ENCODE data around the gene TMEM138.
A peak's percentile ranks its signal among the peaks of the same experiment; 100 is the strongest.

TMEM138 gene

GRCh38 chr11:61333550-61334433 lies 28.4 kb upstream of the TMEM138 start:
- H3K27ac ChIP-seq (ENCODE audit: low read length) = peak overlapping the region; percentile 92
- H3K36me3 ChIP-seq (ENCODE audit: control insufficient read depth in 2 of 2, insufficient read depth in 2 of 2, low read length in 2 of 2) = peaks cover 7 to 14% of the 10 kb centered on the region in 2 donors
- H3K4me1 ChIP-seq (ENCODE audit: control insufficient read depth, insufficient read depth, low read length) = peaks cover 37% of the 10 kb centered on the region
- peak overlapping the region; percentile 76 to 96 for H3K4me3 ChIP-seq (ENCODE audit: low read length in 2 of 2)
- H3K9me3 ChIP-seq (ENCODE audit: control insufficient read depth in 2 of 2, low read length in 2 of 2) = no peaks in the 10 kb centered on the region
- H3K9ac ChIP-seq (ENCODE audit: low read length in 2 of 2) = peak overlapping the region; percentile 92 to 96
- H3K27me3 ChIP-seq (ENCODE audit: control insufficient read depth in 1 of 2, insufficient read depth in 2 of 2, low read length in 2 of 2) = no peaks in the 10 kb centered on the region

GRCh38 chr11:61334434-61335354 lies 27.5 kb upstream of the TMEM138 start:
- Histone ChIP-seq H3K27ac (ENCODE audit: low read length) (no peak overlapping the region), H3K4me1 (ENCODE audit: control insufficient read depth, insufficient read depth, low read length) (peaks cover 37% of the 10 kb centered on the region), H3K36me3 (ENCODE audit: control insufficient read depth in 2 of 2, insufficient read depth in 2 of 2, low read length in 2 of 2) (peaks cover 0 to 6% of the 10 kb centered on the region in 2 donors), H3K9ac (ENCODE audit: low read length in 2 of 2) (peak overlapping the region in 1 of 2 donors; percentile 42), H3K27me3 (ENCODE audit: control insufficient read depth in 1 of 2, insufficient read depth in 2 of 2, low read length in 2 of 2) (no peaks in the 10 kb centered on the region), H3K9me3 (ENCODE audit: control insufficient read depth in 2 of 2, low read length in 2 of 2) (no peaks in the 10 kb centered on the region), H3K4me3 (ENCODE audit: low read length in 2 of 2) (no peak overlapping the region)

DNA sequence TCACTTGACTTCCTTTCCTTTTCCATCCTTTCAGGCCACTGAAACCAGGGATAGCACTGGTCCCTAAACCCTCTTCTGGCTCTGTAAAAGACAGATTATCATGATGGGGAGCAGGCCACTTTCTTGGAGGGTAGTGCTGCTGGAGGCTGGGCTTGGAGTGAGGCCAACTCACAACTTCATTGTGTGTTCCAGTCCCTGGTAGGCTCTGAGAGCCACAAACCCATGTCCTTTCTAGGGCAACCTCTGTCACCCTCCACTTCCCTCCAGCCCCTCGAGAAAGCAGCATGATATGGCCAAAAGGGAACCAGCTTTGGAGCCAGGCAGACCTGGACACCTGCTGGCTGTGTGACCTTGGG lies 26.8 kb upstream of the TMEM138 start:
- H3K4me3 ChIP-seq (ENCODE audit: low read length in 2 of 2) = no peak overlapping the region
- H3K4me1 ChIP-seq (ENCODE audit: control insufficient read depth, insufficient read depth, low read length) = peaks cover 37% of the 10 kb centered on the region
- no peaks in the 10 kb centered on the region for H3K27me3 ChIP-seq (ENCODE audit: control insufficient read depth in 1 of 2, insufficient read depth in 2 of 2, low read length in 2 of 2)
- peaks cover 0 to 3% of the 10 kb centered on the region in 2 donors for H3K36me3 ChIP-seq (ENCODE audit: control insufficient read depth in 2 of 2, insufficient read depth in 2 of 2, low read length in 2 of 2)
- peak overlapping the region in 1 of 2 donors; percentile 42 for H3K9ac ChIP-seq (ENCODE audit: low read length in 2 of 2)
- H3K9me3 ChIP-seq (ENCODE audit: control insufficient read depth in 2 of 2, low read length in 2 of 2) = no peaks in the 10 kb centered on the region
- H3K27ac ChIP-seq (ENCODE audit: low read length) = no peak overlapping the region

- no peak overlapping the region for H3K4me3 ChIP-seq (ENCODE audit: low read length in 2 of 2)
- H3K27ac ChIP-seq (ENCODE audit: low read length) = no peak overlapping the region
- H3K4me1 ChIP-seq (ENCODE audit: control insufficient read depth, insufficient read depth, low read length) = peaks cover 35% of the 10 kb centered on the region
- peaks cover 0 to 3% of the 10 kb centered on the region in 2 donors for H3K36me3 ChIP-seq (ENCODE audit: control insufficient read depth in 2 of 2, insufficient read depth in 2 of 2, low read length in 2 of 2)
- H3K27me3 ChIP-seq (ENCODE audit: control insufficient read depth in 1 of 2, insufficient read depth in 2 of 2, low read length in 2 of 2) = no peaks in the 10 kb centered on the region
- peak overlapping the region in 1 of 2 donors; percentile 21 for H3K9ac ChIP-seq (ENCODE audit: low read length in 2 of 2)
- H3K9me3 ChIP-seq (ENCODE audit: control insufficient read depth in 2 of 2, low read length in 2 of 2) = no peaks in the 10 kb centered on the region
Measured at GRCh38 chr11:61336171-61336935, 25.8 kb upstream of the TMEM138 start.

GRCh38 chr11:61337706-61338470 lies 24.3 kb upstream of the TMEM138 start:
- H3K9ac ChIP-seq (ENCODE audit: low read length in 2 of 2) = no peak overlapping the region
- H3K27me3 ChIP-seq (ENCODE audit: control insufficient read depth in 1 of 2, insufficient read depth in 2 of 2, low read length in 2 of 2) = no peaks in the 10 kb centered on the region
- no peak overlapping the region for H3K27ac ChIP-seq (ENCODE audit: low read length)
- H3K4me3 ChIP-seq (ENCODE audit: low read length in 2 of 2) = no peak overlapping the region
- H3K36me3 ChIP-seq (ENCODE audit: control insufficient read depth in 2 of 2, insufficient read depth in 2 of 2, low read length in 2 of 2) = peaks cover 3 to 8% of the 10 kb centered on the region in 2 donors
- peaks cover 22% of the 10 kb centered on the region for H3K4me1 ChIP-seq (ENCODE audit: control insufficient read depth, insufficient read depth, low read length)
- no peaks in the 10 kb centered on the region for H3K9me3 ChIP-seq (ENCODE audit: control insufficient read depth in 2 of 2, low read length in 2 of 2)

DNA sequence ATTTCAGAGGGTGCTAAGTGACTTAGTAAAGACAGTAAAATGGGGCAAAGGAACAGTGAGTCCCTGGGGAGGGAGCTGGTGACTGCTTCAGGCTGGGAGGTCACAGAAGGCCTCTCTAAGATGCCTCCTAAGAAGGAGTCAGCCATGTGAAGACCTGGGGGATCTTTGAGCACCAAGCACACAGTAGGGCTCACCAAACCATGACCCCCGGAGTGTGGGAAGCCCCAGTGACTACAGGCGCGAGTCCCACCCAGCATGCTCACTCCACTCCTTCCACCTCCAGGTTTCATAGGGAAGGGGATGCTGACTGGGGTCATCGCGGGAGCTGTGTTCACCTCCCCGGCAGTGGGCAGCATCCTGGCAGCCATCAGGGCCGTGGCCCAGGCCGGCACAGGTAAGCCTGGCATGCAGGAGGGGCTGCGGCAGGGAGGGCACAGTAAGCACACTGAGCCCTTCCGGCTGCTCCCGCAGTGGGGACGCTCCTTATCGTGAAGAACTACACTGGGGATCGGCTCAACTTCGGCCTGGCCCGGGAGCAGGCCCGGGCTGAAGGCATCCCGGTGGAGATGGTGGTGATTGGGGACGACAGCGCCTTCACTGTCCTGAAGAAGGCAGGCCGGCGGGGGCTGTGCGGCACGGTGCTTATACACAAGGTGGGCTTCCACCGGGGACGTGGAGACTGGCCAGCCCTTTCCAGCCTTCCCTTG lies 23.2 kb upstream of the TMEM138 start:
- peaks cover 14% of the 10 kb centered on the region for H3K4me1 ChIP-seq (ENCODE audit: control insufficient read depth, insufficient read depth, low read length)
- H3K27me3 ChIP-seq (ENCODE audit: control insufficient read depth in 1 of 2, insufficient read depth in 2 of 2, low read length in 2 of 2) = no peaks in the 10 kb centered on the region
- H3K4me3 ChIP-seq (ENCODE audit: low read length in 2 of 2) = no peak overlapping the region
- no peaks in the 10 kb centered on the region for H3K9me3 ChIP-seq (ENCODE audit: control insufficient read depth in 2 of 2, low read length in 2 of 2)
- H3K36me3 ChIP-seq (ENCODE audit: control insufficient read depth in 2 of 2, insufficient read depth in 2 of 2, low read length in 2 of 2) = peaks cover 3 to 8% of the 10 kb centered on the region in 2 donors
- H3K27ac ChIP-seq (ENCODE audit: low read length) = no peak overlapping the region
- no peak overlapping the region for H3K9ac ChIP-seq (ENCODE audit: low read length in 2 of 2)

- Histone ChIP-seq H3K27me3 (ENCODE audit: control insufficient read depth in 1 of 2, insufficient read depth in 2 of 2, low read length in 2 of 2) (no peaks in the 10 kb centered on the region), H3K4me1 (ENCODE audit: control insufficient read depth, insufficient read depth, low read length) (peaks cover 13% of the 10 kb centered on the region), H3K9me3 (ENCODE audit: control insufficient read depth in 2 of 2, low read length in 2 of 2) (no peaks in the 10 kb centered on the region), H3K4me3 (ENCODE audit: low read length in 2 of 2) (no peak overlapping the region), H3K9ac (ENCODE audit: low read length in 2 of 2) (no peak overlapping the region), H3K36me3 (ENCODE audit: control insufficient read depth in 2 of 2, insufficient read depth in 2 of 2, low read length in 2 of 2) (peaks cover 3 to 8% of the 10 kb centered on the region in 2 donors), H3K27ac (ENCODE audit: low read length) (no peak overlapping the region)
Measured at GRCh38 chr11:61339490-61339878, 22.7 kb upstream of the TMEM138 start.

- H3K9ac ChIP-seq (ENCODE audit: low read length in 2 of 2) = no peak overlapping the region
- H3K9me3 ChIP-seq (ENCODE audit: control insufficient read depth in 2 of 2, low read length in 2 of 2) = no peaks in the 10 kb centered on the region
- H3K27me3 ChIP-seq (ENCODE audit: control insufficient read depth in 1 of 2, insufficient read depth in 2 of 2, low read length in 2 of 2) = no peaks in the 10 kb centered on the region
- H3K27ac ChIP-seq (ENCODE audit: low read length) = no peak overlapping the region
- H3K36me3 ChIP-seq (ENCODE audit: control insufficient read depth in 2 of 2, insufficient read depth in 2 of 2, low read length in 2 of 2) = peaks cover 3 to 8% of the 10 kb centered on the region in 2 donors
- peaks cover 3% of the 10 kb centered on the region for H3K4me1 ChIP-seq (ENCODE audit: control insufficient read depth, insufficient read depth, low read length)
- no peak overlapping the region for H3K4me3 ChIP-seq (ENCODE audit: low read length in 2 of 2)
Measured at GRCh38 chr11:61340979-61341378, 21.2 kb upstream of the TMEM138 start.

DNA sequence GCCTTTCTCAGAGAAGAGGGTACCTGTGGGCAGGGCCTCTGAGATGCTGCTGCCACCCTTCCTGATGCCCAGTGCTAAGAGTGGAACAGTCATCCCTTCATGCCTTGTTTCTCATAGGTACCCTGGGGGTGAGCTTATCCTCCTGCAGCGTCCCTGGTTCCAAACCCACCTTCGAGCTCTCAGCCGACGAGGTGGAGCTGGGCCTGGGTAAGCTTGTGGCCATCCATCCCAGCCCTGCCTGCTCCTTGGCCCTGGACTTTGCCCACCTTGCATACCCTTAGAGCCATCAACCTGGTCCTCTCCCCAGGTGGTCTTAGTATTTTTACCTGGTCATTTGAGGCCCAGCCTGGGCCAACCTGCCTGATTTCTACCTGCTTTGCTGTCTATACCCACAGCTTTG lies 20.5 kb upstream of the TMEM138 start:
- no peak overlapping the region for H3K9ac ChIP-seq (ENCODE audit: low read length in 2 of 2)
- H3K27ac ChIP-seq (ENCODE audit: low read length) = no peak overlapping the region
- H3K27me3 ChIP-seq (ENCODE audit: control insufficient read depth in 1 of 2, insufficient read depth in 2 of 2, low read length in 2 of 2) = no peaks in the 10 kb centered on the region
- H3K4me1 ChIP-seq (ENCODE audit: control insufficient read depth, insufficient read depth, low read length) = no peaks in the 10 kb centered on the region
- no peak overlapping the region for H3K4me3 ChIP-seq (ENCODE audit: low read length in 2 of 2)
- peaks cover 3 to 8% of the 10 kb centered on the region in 2 donors for H3K36me3 ChIP-seq (ENCODE audit: control insufficient read depth in 2 of 2, insufficient read depth in 2 of 2, low read length in 2 of 2)
- H3K9me3 ChIP-seq (ENCODE audit: control insufficient read depth in 2 of 2, low read length in 2 of 2) = no peaks in the 10 kb centered on the region

Data from stomach smooth muscle (tissue), 2 donors.